Endometrial microvascular endothelial cells (primary cell): ENCODE data around the gene CTSD. TPM values are rescaled to one million over a fixed set of nuclear protein-coding genes. Genes with fewer than 3 reads are reported as not detected.

Source experiments
- in situ Hi-C: cut with HindIII; loops from 2 replicates; pipeline ENCODE4 v1.10.0; 2017; ENCODE audit warnings: low sequenced_read_pairs, low pct_unique_long_range_greater_than_20kb; ENCODE audit errors: inconsistent ontology term
- total RNA-seq: library from RNA; depleted of rRNA; stranded (reverse); fragments of >200 nt; gene quantifications from one replicate; pipeline ENCODE4 v1.2.3, GENCODE V29; 2015; ENCODE audit errors: inconsistent ontology term

The CTSD gene
- total RNA-seq, 1 donor from 2014 or later, result 232 TPM

- in situ Hi-C loops, result no loop called here
Observed at GRCh38 chr11:1759151-1759850, 4.4 kb downstream of the CTSD start.

- in situ Hi-C loops, result no loop called here
Observed at GRCh38 chr11:1758611-1759150, 5.0 kb downstream of the CTSD start.

GRCh38 chr11:1757861-1758610, 5.7 kb downstream of the CTSD start:
- in situ Hi-C loops, result no loop called here

- in situ Hi-C loops, result no loop called here
Observed at GRCh38 chr11:1756791-1757771, 6.6 kb downstream of the CTSD start.

- in situ Hi-C loops, result no loop called here
Observed at GRCh38 chr11:1755692-1756561, 7.8 kb downstream of the CTSD start.

GRCh38 chr11:1755344-1755691, 8.4 kb downstream of the CTSD start:
- in situ Hi-C loops, result no loop called here

GRCh38 chr11:1754376-1755150, 9.2 kb downstream of the CTSD start:
- in situ Hi-C loops, result no loop called here

- in situ Hi-C loops, result no loop called here
Observed at GRCh38 chr11:1753929-1754305, 9.8 kb downstream of the CTSD start.

- in situ Hi-C loops, result no loop called here
Observed at GRCh38 chr11:1753229-1753928, 10.3 kb downstream of the CTSD start.

- in situ Hi-C loops, result no loop called here
Observed at GRCh38 chr11:1752907-1753228, 10.9 kb downstream of the CTSD start.

- in situ Hi-C loops, result no loop called here
Observed at GRCh38 chr11:1751999-1752906, 11.5 kb downstream of the CTSD start.

GRCh38 chr11:1751531-1751921, 12.2 kb downstream of the CTSD start:
- in situ Hi-C loops, result no loop called here

- in situ Hi-C loops, result no loop called here
Observed at GRCh38 chr11:1750840-1751530, 12.7 kb downstream of the CTSD start.

GRCh38 chr11:1750481-1750839, 13.3 kb downstream of the CTSD start, which contains the start of gene IFITM10:
IFITM10 (minus strand) TSS chr11:1750595; CDS start chr11:1750442, 153 bp downstream.
- in situ Hi-C loops, result no loop called here

- in situ Hi-C loops, result no loop called here
Observed at GRCh38 chr11:1749395-1750351, 14.1 kb downstream of the CTSD start.
